SK-N-SH (cell line): ENCODE results near the gene PGM5. TPM values are rescaled to one million over a fixed set of nuclear protein-coding genes. Genes with fewer than 3 reads are reported as not detected.

ENCODE experiments used
- CTCF ChIA-PET: fragments of 300-600, 350-600 bp; formaldehyde crosslinking; extraction: SDS; loops from one replicate; lab custom pipeline; 2021; lab: Yijun Ruan, JAX
- POLR2A ChIA-PET: fragments of 350-600 bp; sonication (Branson Sonifier 250); formaldehyde crosslinking; extraction: SDS; loops from one replicate; lab custom pipeline; 2020; ENCODE audit warnings: antibody characterized with exemption, inconsistent platforms; lab: Yijun Ruan, JAX
- DNase-seq: peaks from one replicate; pipeline ENCODE4 v3.0.0; 2012
- H2AFZ ChIP-seq: fragments of 200-600 bp; sonication (generic); 2 replicates; pipeline ENCODE4 v1.8.1; 2016; ENCODE audit warnings: antibody characterized with exemption, mild to moderate bottlenecking, low read depth
- H3F3A ChIP-seq: fragments of 200-600 bp; sonication (generic); replicated peaks from 2 replicates; pipeline ENCODE3; 2016; ENCODE audit warnings: antibody characterized with exemption, mild to moderate bottlenecking; ENCODE audit not compliant: insufficient read depth
- H3K27ac ChIP-seq, 2 experiments: fragments of 200-500 bp in 1 of 2; fragments of 200-600 bp in 1 of 2; sonication (Bioruptor generic) in 1 of 2; sonication (generic), shearing (Covaris generic) in 1 of 2; 2 replicates each; pipeline versions ENCODE4 v1.5.1 to v1.6.1; 2014 to 2016; ENCODE audit warnings: low read depth in 2 of 2, inconsistent platforms in 1 of 2, low read length in 1 of 2, mild to moderate bottlenecking in 1 of 2, mixed read lengths in 1 of 2
- H3K27me3 ChIP-seq: fragments of 200-600 bp; sonication (generic), shearing (Covaris generic); 2 replicates; pipeline ENCODE4 v1.6.1; 2016; ENCODE audit warnings: mixed run types; ENCODE audit not compliant: insufficient read depth
- H3K36me3 ChIP-seq, 2 experiments: fragments of 200-500 bp in 1 of 2; fragments of 200-600 bp in 1 of 2; sonication (Bioruptor generic) in 1 of 2; sonication (generic) in 1 of 2; replicated peaks in 1 of 2; 2 replicates each; pipeline versions ENCODE3 to v1.5.1; 2014 to 2016; ENCODE audit warnings: low read length in 1 of 2, mild to moderate bottlenecking in 1 of 2; ENCODE audit not compliant: insufficient read depth in 2 of 2, control insufficient read depth in 1 of 2
- H3K4me1 ChIP-seq, 2 experiments: fragments of 200-500 bp in 1 of 2; fragments of 200-600 bp in 1 of 2; sonication (Bioruptor generic) in 1 of 2; sonication (generic), shearing (Covaris generic) in 1 of 2; 2 replicates each; pipeline versions ENCODE4 v1.5.1 to v1.6.1; 2014 to 2016; ENCODE audit warnings: low read depth in 1 of 2, low read length in 1 of 2, mixed run types in 1 of 2; ENCODE audit not compliant: insufficient read depth in 2 of 2, control insufficient read depth in 1 of 2
- H3K4me2 ChIP-seq: fragments of 200-600 bp; sonication (generic), shearing (Covaris generic); 2 replicates; pipeline ENCODE4 v1.6.1; 2017; ENCODE audit warnings: mixed run types
- H3K4me3 ChIP-seq, 2 experiments: fragments of 200-500 bp in 1 of 2; fragments of 200-600 bp in 1 of 2; sonication (Bioruptor generic) in 1 of 2; sonication (generic), shearing (Covaris generic) in 1 of 2; 2 replicates each; pipeline versions ENCODE4 v1.5.1 to v1.8.1; 2014 to 2016; ENCODE audit warnings: low read depth in 2 of 2, inconsistent platforms in 1 of 2, low read length in 1 of 2, mild to moderate bottlenecking in 1 of 2, mixed read lengths in 1 of 2, moderate library complexity in 1 of 2
- H3K79me2 ChIP-seq: fragments of 200-600 bp; sonication (generic); 2 replicates; pipeline ENCODE4 v1.8.1; 2017; ENCODE audit warnings: mild to moderate bottlenecking; ENCODE audit not compliant: insufficient read depth
- H3K9ac ChIP-seq: fragments of 200-600 bp; sonication (generic); 2 replicates; pipeline ENCODE4 v1.6.1; 2017; ENCODE audit warnings: mixed run types
- H3K9me2 ChIP-seq: fragments of 200-600 bp; sonication (generic); 2 replicates; pipeline ENCODE4 v1.6.1; 2017; ENCODE audit warnings: mixed run types
- H3K9me3 ChIP-seq: fragments of 200-600 bp; sonication (generic); 2 replicates; pipeline ENCODE4 v1.6.1; 2017; ENCODE audit warnings: mixed run types, mild to moderate bottlenecking, moderate library complexity
- H4K20me1 ChIP-seq: fragments of 200-600 bp; sonication (generic); 2 replicates; pipeline ENCODE4 v1.6.1; 2017; ENCODE audit warnings: mild to moderate bottlenecking, mixed run types; ENCODE audit not compliant: insufficient read depth
- CHD2 ChIP-seq: fragments of 150-350 bp; IDR thresholded peaks from 2 replicates; pipeline ENCODE4 v1.6.1; 2018; ENCODE audit warnings: low read length; ENCODE audit not compliant: partially characterized antibody
- FOSL2 ChIP-seq: IDR thresholded peaks from 2 replicates; pipeline ENCODE4 v1.4.0; 2012; ENCODE audit warnings: low read depth, mild to moderate bottlenecking, moderate library complexity, borderline replicate concordance
- FOXJ3 ChIP-seq: sonication (generic); formaldehyde crosslinking; IDR thresholded peaks from 2 replicates; pipeline ENCODE4 v1.5.1; 2020; ENCODE audit warnings: mild to moderate bottlenecking, missing genetic modification reagents
- FOXM1 ChIP-seq: IDR thresholded peaks from 2 replicates; pipeline ENCODE4 v1.4.0; 2012; ENCODE audit warnings: low read depth, mild to moderate bottlenecking
- GABPA ChIP-seq: IDR thresholded peaks from 2 replicates; pipeline ENCODE4 v1.4.0; 2012; ENCODE audit warnings: low read depth, mild to moderate bottlenecking
- NRF1 ChIP-seq: IDR thresholded peaks from 2 replicates; pipeline ENCODE4 v1.6.1; 2012; ENCODE audit warnings: low read depth, mild to moderate bottlenecking, low read length
- RCOR1 ChIP-seq: fragments of 150-350 bp; IDR thresholded peaks from 2 replicates; pipeline ENCODE4 v1.6.1; 2017; ENCODE audit warnings: antibody characterized with exemption, low read length
- REST ChIP-seq: IDR thresholded peaks from 2 replicates; pipeline ENCODE4 v1.6.1; 2012; ENCODE audit warnings: mild to moderate bottlenecking, low read depth, low read length, moderate library complexity
- RFX5 ChIP-seq: IDR thresholded peaks from 2 replicates; pipeline ENCODE4 v1.6.1; 2012; ENCODE audit warnings: mild to moderate bottlenecking, improper control_type of control experiment, low read length
- RXRA ChIP-seq: IDR thresholded peaks from 2 replicates; pipeline ENCODE4 v1.4.0; 2012; ENCODE audit warnings: low read depth, mild to moderate bottlenecking, borderline replicate concordance
- TCF12 ChIP-seq: IDR thresholded peaks from 2 replicates; pipeline ENCODE4 v1.4.0; 2012
- TEAD4 ChIP-seq: IDR thresholded peaks from 2 replicates; pipeline ENCODE4 v1.4.0; 2012; ENCODE audit warnings: mild to moderate bottlenecking, borderline replicate concordance; ENCODE audit not compliant: insufficient read depth
- USF2 ChIP-seq: fragments of 150-350 bp; IDR thresholded peaks from 2 replicates; pipeline ENCODE4 v1.6.1; 2017; ENCODE audit warnings: antibody characterized with exemption, low read length, low read depth, borderline replicate concordance
- YY1 ChIP-seq: IDR thresholded peaks from 2 replicates; pipeline ENCODE4 v1.4.0; 2012; ENCODE audit warnings: low read depth, mild to moderate bottlenecking
- ZBTB33 ChIP-seq: IDR thresholded peaks from 2 replicates; pipeline ENCODE4 v1.4.0; 2012; ENCODE audit warnings: low read depth, borderline replicate concordance
- WGBS: methylation state at CpG from one replicate; pipeline ENCODE4 v1.1.6; 2017; ENCODE audit warnings: low lambda C conversion rate; 5-methylcytosine and 5-hydroxymethylcytosine counted together
- polyA plus RNA-seq, 3 experiments: library from polyadenylated mRNA; depleted of rRNA; stranded (reverse); fragments of >200 nt; gene quantifications; 2 replicates each; pipeline ENCODE4 v1.2.3, GENCODE V29; 2012
- TF ChIP-seq, protein P1 (sequence below): IDR thresholded peaks from 2 replicates; pipeline ENCODE4; 2012

The PGM5 gene
- polyA plus RNA-seq, 1 of the 3 experiments (the other 2 are of a cell fraction), result not detected

GRCh38 chr9:68443624-68444023, 87.2 kb downstream of the PGM5 start:
- Histone ChIP-seq H3K79me2 (no peaks in the 10 kb centered on the region), H3K27ac (no peak overlapping the region), H2AFZ (no peak overlapping the region), H3K9ac (no peak overlapping the region), H3F3A (no peaks in the 10 kb centered on the region)
- CTCF ChIA-PET, result no interaction called here
- DNase-seq, result no peak
- WGBS, result 0% methylated on average over 2 of the region's 2 CpGs
- TF ChIP-seq NRF1, result no peak
- TF ChIP-seq REST, result no peak
- TF ChIP-seq USF2, result no peak
- no peak for TF ChIP-seq TCF12
- TF ChIP-seq YY1, result no peak
- TF ChIP-seq FOXM1, result no peak
- no peak for TF ChIP-seq CHD2
- TF ChIP-seq FOSL2, result no peak
- no peak for TF ChIP-seq TEAD4
- no peak for TF ChIP-seq RCOR1
- TF ChIP-seq FOXJ3, result no peak
- no peak for TF ChIP-seq ZBTB33
- TF ChIP-seq, protein P1, sequence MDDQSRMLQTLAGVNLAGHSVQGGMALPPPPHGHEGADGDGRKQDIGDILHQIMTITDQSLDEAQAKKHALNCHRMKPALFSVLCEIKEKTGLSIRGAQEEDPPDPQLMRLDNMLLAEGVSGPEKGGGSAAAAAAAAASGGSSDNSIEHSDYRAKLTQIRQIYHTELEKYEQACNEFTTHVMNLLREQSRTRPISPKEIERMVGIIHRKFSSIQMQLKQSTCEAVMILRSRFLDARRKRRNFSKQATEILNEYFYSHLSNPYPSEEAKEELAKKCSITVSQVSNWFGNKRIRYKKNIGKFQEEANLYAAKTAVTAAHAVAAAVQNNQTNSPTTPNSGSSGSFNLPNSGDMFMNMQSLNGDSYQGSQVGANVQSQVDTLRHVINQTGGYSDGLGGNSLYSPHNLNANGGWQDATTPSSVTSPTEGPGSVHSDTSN, result no peak
- TF ChIP-seq GABPA, result no peak
- no peak for TF ChIP-seq RXRA
- TF ChIP-seq RFX5, result no peak
- TF ChIP-seq, all 33 proteins: peak for 0
- H3K4me1 ChIP-seq, result no peaks in the 10 kb centered on the region
- POLR2A ChIA-PET, result no interaction called here
- H3K9me3 ChIP-seq, result no peaks in the 10 kb centered on the region
- H4K20me1 ChIP-seq, result no peaks in the 10 kb centered on the region
- H3K9me2 ChIP-seq, result no peaks in the 10 kb centered on the region
- H3K4me2 ChIP-seq, result no peak overlapping the region
- H3K4me3 ChIP-seq, result no peak overlapping the region
- no peaks in the 10 kb centered on the region for H3K36me3 ChIP-seq
- no peaks in the 10 kb centered on the region for H3K27me3 ChIP-seq
